ENCODE results near the gene REV3L.

DNA sequence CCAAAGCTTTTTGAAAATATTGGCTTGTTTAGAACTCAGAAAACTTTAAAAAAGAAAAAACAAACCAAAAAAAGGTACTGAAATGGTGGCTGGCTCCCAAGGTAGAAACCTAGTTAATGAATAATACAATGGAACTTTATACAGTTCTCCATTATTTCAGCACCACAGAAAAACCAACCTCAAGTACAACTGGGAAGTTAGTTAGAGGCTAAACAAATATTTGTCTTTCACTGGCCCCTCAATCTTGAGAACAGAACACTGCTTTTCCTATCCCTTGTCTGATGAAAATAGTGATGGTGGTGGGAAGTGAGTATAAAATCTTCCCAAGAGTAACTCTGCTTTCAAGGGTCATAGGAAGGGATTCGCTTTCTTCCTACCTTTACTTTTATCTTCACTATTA, 126.5 kb downstream of the REV3L start:
- TF ChIP-seq, protein P1, sequence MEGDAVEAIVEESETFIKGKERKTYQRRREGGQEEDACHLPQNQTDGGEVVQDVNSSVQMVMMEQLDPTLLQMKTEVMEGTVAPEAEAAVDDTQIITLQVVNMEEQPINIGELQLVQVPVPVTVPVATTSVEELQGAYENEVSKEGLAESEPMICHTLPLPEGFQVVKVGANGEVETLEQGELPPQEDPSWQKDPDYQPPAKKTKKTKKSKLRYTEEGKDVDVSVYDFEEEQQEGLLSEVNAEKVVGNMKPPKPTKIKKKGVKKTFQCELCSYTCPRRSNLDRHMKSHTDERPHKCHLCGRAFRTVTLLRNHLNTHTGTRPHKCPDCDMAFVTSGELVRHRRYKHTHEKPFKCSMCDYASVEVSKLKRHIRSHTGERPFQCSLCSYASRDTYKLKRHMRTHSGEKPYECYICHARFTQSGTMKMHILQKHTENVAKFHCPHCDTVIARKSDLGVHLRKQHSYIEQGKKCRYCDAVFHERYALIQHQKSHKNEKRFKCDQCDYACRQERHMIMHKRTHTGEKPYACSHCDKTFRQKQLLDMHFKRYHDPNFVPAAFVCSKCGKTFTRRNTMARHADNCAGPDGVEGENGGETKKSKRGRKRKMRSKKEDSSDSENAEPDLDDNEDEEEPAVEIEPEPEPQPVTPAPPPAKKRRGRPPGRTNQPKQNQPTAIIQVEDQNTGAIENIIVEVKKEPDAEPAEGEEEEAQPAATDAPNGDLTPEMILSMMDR (conservative IDR thresholded peaks at IDR 0.05; ENCODE audit: low read depth, low read length) = no peak
- TF ChIP-seq EZH2 (IDR thresholded peaks at IDR 0.05; ENCODE audit: low read length, unreplicated experiment) (no peak), EZH2phosphoT487 (IDR thresholded peaks at IDR 0.05; ENCODE audit: borderline replicate concordance, low read length) (no peak)

All from PC-3 (cell line).